ENCODE data around the gene LMF2.

Gene LMF2

DNA sequence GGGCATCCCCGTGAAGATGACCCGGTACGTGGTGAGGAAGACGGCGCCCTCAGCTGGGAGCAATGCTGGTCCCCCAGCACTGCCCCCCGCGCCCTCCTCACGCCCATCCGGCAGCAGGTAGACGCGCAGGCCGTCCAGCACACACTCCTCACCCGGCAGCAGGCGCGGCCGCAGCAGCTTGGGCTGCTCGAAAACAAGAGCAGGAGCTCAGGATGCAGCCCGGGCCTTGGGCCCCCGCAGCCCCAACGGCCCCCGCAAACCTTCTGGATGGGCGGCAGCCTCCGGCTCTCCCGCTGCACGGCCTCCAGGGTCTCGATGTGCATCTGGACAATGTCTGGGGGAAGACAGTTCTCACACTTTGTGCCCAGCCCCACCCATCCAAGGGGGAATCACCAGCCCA lies 46.0 kb downstream of the LMF2 start:
- no peak for DNase-seq

DNA sequence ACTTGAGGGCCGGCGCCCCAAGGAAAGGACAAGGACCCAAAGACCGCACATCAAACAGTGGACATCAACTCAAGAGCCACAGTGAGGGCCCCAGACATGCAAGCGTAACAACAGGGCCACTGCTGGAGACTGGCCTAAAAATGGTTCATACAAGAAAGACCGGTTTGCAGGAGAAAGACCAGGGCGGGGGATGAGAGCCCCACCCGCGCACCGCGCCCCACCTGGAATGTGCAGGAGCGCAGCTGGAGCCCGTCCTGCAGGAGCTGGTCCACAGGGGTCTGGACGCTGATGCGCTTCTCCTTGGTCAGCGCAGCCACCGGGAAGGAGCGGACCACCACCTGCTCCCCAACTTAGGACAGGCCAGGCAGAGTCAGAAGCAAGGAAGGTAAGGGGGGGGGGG lies 46.6 kb downstream of the LMF2 start:
- DNase-seq = no peak

DNA sequence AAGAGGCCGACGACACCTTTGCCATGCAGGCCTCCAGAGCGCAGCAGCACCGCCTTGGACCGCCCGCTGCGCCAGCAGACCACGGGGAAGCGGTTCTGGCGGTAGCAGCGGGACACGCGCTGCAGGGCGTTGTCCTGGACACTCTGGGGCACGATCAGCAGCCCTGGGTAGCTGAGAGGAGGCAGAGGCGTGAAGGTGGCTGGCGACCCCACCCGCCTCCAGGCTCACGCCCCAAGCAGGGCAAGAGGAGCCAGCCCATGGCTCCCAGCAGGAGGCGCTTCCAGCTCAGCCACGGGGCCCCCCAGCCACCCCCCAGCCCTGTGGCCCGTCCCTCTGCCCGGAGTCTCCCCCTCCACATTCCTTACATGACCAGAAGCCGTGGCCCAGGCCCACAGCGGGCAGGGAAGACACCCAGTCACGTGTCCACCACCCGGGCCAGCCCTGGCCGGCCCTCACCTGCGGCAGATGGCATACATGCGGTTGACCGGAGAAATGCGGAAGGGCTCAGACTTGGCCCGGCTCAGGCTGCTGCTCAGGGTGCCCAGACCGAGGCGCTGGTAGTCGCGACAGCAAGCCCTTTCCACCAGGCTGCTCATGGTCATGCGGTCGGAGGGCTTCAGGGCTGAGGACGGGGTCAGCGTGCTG lies 47.9 kb downstream of the LMF2 start:
- no peak for DNase-seq

DNA sequence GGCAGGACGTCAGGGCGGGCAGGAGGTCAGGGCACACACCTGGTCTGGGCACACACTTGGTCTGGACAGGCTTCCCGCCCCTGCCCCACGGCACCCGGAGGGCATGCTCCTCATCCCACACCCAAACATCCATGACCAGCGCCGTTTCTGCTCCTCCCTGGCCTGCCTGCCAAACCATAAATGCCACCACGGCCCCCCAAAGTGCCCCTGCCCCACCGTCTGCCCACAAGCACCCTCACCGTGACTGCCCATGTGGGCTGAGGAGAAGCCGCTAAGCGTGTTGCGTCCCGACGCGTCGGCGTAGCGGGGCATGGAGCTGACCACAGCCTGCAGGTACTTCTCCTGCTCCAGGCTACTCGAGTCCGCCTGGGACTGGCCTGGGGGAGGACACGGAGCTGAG lies 48.5 kb downstream of the LMF2 start:
- DNase-seq = no peak

DNA sequence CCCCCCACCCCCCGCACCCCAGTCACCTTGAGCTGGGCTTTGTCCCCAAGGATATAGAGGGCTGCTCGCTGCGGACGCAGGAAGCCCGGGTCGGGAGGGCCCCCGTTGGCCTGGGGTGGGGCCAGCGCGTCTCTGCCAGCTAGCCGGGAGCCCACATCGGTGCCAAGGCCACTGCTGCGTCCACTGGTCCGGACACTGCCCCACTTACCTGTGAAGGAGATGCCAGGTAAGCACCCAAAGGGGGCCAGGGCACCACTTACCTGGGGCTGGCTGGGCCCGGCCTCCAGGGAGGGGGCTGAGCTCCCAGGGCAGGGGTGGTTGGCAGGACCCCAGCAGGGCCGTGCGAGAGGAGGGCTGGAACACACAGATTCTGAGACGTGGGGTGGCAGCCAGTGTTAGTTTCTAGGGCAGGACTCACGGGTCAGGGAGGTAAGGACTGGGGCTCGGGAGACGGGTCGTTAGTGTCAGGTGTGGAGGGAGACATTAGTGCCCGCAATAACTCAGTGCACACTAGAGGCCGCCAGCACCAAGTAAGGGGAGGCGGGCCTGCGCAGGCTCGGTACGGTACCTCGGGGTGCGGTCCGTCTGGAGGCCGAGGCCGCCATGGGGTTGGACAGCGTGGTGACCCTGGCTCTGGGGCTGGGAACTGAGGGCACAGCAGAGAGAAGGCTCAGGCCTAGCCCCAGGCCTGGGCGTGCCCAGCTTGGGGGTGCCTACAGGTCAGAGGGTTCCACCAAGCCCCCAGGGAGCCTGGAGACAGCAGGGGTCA lies 50.9 kb downstream of the LMF2 start:
- DNase-seq = no peak

DNA sequence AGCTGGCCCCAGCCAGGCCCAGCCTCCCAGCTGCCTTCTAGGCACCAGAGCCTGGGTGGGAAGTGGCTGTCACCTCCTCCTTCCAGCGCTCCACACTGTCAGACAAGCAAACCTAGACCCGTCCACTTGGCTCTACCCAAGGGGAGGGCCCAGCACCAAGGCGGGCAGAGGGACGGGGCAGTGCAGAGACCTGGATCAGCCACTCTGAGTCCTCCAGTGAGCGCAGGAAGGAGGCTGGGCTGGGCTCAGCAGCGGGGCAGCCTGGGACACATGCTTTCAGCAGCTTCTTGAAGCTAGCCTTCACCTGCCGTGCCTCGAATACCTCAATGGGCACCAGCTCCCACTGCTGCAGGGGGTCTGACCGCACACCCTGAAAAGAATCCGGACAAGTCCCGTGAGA lies 51.5 kb downstream of the LMF2 start:
- DNase-seq = no peak

DNA sequence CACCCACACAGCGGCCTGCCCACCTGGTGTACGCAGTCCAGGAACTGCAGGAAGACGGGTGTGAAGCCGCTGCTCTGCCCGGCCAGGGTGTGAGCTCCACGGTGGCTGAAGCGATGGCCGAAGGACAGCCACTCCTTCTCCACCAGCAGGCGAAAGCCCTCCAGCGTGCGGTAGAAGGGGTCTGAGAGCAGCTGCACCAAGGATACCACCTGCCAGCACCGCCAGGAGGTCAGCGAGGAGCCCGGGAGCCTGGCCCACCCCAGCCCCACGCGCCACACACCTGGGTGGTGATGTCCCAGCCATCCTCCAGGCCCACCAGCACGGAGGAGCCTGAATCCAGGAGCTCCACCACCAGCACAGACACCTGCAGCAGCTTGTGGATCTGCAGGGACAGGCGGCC lies 52.3 kb downstream of the LMF2 start:
- DNase-seq = no peak

DNA sequence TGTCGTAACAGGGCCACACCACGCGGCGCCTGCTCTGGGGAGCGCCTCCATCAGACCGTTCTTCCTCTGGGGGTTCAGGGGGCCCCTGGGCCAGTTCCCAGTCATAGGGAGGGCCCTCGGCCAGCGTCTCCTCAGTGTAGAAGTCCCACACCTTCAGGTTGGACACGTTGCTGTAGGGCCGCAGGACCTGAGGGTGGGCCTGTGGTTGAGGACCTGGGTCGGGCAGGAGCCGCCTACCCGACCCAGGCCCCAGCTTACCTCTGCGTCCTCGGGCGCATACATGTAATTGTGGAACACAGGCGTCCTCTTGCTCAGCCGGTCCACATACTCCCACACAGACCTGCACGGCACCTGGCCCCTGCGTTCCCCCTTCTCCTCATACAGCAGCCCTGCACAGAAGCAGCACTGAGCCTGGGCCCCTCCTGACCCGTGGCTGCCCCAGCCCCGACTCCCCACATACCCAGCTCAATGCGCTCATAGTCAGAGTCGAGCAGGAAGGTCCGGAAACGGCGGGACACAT lies 52.9 kb downstream of the LMF2 start:
- DNase-seq = no peak
